HG03095 (cell line): Measurements from ENCODE around the gene DPP6.

Experiments
- ATAC-seq: cut with Tn5 transposase; IDR thresholded peaks from one replicate; pipeline ENCODE4 v1.9.1; 2021; ENCODE audit warnings: moderate library complexity; ENCODE audit not compliant: unreplicated experiment

Gene DPP6

GRCh38 chr7:154217688-154218340 is 165.6 kb downstream of the DPP6 start:
- ATAC-seq: no peak

DNA sequence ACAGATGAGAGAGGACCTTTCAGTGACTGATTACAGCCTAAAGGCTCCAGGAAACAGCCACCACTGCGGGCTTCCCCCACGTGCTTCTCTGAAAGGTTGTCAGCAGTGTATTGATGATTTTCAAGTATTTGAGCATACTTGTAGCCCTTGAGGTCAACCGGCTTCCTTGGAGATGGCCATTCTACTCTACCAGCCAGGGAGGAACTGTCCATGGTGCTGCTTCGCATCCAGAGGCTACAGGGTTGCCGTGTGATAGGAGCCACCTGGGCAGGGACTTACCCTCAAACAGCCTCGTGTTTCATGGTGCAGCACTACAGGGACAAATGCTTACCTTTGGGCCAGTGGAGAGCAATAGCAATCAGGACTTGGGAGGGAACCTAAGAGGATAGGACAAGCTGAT is 179.5 kb downstream of the DPP6 start:
- ATAC-seq: no peak

DNA sequence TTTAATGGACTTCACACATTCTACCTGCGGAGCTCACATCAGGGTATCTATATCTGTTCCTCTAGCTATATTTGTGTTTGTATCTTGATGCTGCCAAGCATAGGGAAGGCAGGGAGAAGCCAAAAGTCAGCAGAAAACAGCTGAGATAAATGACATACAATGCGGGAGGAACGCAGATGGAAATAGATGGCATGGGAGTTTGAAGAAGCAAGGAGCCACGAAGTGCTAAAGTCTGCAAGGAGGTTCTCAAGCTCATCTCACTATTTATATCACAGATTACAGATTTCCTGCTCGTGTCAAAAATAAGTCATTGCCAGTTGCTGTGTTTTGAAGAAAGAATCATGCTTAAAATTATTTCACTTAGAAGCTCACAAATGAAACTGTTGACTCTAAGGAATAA is 180.5 kb downstream of the DPP6 start:
- no peak for ATAC-seq

DNA sequence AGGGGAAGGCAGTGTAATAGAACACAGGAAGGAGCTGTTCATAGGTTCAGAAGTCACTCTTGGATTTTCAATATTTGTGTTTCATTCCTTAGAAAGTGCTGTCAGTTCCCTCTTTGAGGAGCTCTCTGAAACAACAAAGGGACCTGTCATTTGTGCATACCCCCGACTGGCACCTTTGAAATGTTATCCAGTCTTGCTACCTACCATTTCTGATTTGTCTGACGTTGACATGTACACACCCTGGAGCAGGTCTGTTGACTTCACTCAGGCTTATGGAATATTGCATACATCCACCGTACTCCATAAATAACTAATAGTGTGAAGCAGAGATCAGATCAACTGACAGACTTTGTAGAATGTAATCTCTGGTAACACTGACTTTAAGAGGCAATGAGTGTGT is 189.8 kb downstream of the DPP6 start:
- no peak for ATAC-seq

DNA sequence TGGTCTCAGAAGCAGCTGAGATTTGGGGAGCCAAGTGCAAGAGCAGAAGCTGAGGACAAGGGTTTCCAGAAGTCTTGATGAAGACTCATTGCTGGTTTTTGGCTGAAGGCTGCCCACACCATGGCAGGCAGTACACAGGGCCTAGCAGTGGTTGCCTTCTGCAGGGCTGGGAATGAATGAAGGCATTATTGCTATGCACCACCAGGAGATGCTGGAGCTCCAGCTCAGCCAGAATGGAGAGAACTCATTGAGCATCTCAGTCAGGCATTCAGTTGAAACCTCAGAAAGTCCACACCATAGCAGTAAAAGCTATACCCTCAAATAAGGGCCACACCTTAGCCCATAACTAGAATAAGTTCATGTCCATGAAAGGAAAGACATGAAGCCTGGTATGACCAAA is 190.5 kb downstream of the DPP6 start:
- no peak for ATAC-seq

DNA sequence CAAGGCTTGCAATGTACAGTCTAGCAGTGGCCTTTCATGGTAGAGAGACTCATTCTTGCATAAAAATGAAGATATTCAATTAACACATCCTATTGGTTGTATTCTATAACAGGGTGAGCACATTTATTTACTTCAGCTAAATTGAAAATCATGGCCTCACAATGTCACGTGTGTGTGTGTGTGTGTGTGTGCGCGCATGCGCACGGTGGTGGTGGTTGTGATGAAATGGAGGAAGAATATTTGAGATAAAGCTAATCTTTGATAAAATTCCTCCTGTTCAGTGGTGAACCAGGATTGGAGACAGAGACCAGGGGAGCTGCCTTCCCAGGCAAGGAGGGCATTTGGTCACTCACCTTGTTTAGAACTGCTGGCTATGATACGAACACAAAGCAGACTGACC is 199.8 kb downstream of the DPP6 start:
- no peak for ATAC-seq

DNA sequence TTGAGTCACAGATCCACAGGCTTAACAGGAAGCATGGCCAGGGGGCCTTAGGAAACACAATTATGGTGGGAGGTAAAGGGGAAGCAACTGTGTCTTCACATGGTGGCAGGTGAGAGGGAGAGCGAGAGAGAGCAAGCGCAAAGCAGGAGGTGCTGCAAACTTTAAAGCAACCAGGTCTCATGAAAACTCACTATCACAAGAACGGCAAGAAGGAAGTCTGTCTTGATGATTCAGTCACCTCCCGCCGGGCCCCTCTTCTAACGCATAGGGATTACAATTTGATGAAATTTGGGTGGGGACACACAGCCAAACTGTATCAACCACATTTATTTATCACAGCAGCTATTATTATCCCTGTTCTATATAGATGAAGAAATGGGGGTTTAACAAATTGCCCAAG is 201.6 kb downstream of the DPP6 start:
- no peak for ATAC-seq

DNA sequence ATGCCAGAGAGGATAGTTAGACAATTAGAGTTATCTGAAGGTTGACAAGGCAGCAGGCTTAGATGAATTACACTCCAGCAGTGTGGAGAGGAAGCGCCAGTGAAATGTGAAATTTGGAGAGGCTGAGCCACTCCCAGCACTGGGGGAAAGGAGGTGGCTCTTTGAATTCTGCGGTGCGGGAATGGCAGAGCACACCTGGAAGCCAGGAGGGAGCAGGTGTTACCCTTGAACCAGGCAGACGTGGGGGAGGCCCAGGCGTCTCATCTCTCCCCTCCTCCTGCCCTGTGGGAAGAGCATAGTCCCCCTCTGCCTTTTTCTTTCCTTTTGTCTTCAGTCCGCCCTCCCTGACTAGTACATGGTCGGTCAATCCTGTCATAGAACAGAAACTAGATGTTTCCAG is 203.1 kb downstream of the DPP6 start:
- ATAC-seq: no peak

DNA sequence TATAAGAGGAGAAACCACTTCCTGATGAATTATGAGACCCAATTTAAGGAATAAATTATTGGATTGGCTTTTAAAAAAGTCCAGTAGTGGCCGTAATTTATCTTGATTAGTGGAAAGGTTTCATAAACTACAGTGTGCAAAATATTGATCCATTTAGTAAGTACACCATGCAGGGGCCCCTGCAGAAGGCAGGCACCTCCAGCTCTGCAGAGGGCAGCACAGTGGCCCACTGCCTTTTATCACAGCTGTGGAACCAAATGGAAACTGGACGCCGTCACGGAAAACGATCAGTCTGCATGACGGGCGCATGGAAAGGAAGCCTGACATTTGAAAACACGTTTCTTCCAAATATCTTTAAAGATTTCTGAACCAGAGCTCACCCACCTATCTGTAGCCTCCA is 204.0 kb downstream of the DPP6 start:
- ATAC-seq: no peak

DNA sequence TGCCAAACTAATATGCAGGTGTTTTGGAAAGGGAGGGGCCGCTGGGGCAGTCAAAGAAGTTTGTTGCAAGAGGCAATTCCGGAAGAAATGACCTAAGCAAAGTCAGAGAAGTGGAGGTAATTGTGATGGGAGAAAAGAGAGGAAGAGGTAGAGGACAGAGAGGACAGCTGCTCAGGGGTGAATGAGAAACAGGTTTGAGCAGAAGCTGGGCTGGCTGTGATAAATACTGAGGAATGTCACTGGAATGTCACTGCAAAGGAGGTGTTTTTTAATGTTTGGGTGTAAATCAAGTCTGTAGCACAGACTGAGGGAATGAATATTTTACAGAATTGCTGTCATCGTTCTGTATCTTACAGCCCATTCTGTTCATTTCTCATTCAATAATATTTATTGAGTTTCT is 207.2 kb downstream of the DPP6 start:
- ATAC-seq: no peak

DNA sequence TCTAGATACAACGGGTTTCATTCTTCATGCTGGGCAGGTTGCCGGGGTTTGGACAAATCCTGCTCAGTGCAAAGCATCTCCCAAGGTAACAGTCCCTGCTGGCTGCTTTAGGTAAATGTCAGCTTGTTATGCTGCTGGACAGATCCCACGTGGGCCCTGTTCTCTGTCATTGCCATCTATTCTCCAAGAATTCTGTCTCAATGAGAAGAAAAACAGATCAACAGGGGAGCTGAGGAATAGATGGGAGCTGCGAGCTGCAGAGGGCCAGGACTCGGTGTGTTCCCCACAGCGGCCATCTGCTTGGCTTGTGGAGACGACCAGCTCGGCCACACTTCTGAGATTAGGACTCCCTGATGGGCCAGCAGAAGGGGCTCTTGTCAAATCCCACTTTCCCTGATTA is 235.2 kb downstream of the DPP6 start:
- ATAC-seq: no peak

- ATAC-seq: no peak
Measured at GRCh38 chr7:154289119-154289518, 236.9 kb downstream of the DPP6 start.

GRCh38 chr7:154296443-154296842 is 244.2 kb downstream of the DPP6 start:
- no peak for ATAC-seq

GRCh38 chr7:154299736-154300135 is 247.5 kb downstream of the DPP6 start:
- no peak for ATAC-seq

DNA sequence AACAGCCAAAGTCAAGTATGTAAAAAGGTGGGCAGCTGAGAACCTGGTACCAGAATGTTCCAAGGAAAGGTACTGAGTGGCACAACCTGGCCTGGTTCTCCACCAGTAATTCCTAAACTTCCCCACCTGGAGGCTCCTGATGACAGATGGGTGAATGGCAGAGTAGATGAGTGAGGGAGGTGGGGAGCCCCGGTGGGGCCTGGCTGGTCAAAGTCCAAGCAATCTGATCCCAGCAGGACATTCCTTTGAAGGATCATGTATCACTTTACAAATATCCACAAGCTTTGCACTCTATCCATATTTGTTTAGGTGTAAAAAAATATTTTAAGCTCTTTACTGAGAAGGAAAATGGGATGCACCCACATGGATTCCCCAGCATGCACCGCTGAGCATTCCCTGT is 250.2 kb downstream of the DPP6 start:
- ATAC-seq: no peak

DNA sequence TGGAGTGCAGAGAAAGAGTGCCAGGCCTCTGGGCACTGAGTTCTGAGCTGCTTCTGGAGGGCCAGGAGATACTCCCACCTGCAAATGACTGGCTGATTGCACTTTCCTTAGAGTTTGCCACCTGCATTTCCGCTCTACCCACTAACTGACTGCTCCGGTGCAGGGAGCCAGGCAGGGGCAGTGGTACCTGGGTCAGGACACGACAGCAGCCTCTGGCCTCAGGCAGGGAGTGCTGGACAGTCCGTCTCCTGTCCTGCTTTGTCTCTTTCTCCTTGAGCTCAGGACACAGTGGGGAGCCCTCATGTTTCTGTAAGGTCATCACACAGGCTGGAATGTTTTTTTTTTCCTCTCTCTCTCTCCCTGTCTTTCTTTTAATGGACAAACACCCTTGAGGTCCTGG is 252.0 kb downstream of the DPP6 start:
- ATAC-seq: no peak

DNA sequence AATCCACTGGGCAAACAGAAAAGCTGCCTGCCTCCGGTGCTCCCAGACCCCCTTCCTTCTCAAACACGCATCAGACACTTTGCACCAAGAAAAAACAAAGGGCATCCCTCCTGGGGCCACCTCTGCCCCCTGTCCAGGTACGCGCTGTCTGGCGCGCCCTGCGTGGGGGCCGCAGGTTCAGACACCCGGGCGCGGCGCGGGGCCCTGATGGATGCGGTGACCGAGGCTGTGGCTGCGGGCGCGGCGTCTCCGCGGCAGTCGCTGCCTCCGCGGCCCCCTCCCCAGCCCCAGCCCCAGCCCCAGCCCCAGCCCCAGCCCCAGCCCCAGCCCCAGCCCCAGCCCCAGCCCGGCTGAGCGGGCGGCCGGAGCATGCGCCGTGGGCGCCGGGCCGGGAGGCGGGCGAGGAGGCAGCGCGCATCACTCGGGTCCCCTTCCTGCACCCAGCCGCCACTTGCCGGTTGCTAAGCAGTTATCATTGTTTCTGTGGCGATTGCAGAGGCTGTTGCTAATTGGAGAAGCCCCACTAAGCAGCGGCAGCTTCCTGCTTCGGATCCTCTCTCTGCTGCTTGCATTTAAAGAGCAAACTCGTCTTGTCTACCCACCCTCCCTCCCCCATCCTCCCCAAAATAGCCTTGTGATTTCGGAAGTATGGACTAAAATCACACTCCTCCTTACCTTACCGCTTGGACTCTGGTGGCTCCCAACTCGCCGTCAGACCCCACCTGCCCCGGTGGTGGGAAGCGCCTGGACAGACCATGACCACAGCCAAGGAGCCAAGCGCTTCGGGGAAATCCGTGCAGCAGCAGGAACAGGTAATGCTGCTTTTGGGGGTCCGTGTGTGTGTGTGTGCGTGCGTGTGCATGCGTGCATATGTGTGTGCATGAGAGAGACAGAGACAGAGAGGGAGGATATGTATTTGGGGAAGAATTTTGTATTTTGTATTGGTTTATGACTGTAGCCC is 252.8 kb downstream of the DPP6 start:
- ATAC-seq: no peak

DNA sequence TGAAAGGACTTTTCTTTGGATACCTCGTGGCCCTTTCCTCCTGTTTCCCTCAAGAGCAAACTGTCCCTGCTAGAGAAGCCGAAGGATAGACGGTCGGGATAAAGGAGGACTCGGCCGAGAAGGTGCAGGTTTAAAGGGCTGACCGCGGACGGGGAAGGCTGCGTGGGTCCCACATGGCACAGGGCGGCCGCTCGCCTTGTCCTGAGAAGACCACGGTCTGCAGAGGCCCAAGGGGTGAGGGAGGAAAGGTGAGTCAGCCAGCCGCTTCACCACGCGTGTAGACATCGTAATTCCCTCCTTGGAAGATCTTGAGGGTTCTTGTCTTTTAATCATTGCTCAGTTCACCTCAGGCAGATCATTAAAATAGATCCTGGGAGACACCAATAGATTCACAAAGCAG is 253.8 kb downstream of the DPP6 start:
- ATAC-seq: no peak

DNA sequence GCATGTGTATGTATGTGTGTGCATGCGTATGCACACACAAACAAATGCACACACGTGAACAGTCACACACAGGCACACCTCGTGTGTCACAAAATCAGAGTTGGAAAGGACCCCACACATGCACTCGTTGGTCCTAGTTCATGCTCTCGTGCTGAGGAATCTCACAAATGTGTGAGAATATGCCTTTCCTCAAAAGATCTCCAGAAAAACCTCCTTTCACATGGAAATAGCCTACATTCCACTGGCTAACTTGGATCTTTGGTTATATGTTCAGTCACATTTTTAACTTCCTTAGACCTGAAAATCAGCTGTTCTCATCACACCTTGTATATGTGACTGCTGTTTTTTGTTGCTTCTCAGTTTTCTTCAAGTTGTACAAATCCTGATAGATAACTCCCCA is 256.7 kb downstream of the DPP6 start:
- no peak for ATAC-seq

- no peak for ATAC-seq
Measured at GRCh38 chr7:154310114-154310513, 257.9 kb downstream of the DPP6 start.

DNA sequence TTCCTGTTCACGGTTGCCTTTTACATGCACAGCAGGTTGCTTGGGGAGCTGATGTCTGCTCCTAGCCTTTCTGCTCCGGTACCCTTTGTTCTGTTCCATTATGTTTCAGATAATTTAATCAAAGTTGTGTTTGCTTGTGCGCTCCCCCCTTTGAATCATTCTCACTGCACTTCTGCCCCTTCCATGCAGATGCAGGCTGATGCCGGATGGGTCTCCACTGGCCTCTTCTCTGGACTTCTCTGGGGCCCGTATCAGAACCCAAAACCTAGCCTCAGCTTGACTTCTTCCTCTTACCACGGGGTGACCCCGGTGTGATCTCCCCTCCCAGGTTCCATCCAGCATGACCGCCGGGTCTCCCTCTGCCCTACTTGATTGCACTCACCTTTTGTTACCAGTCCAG is 272.0 kb downstream of the DPP6 start:
- no peak for ATAC-seq

GRCh38 chr7:154326421-154326820 is 274.2 kb downstream of the DPP6 start:
- no peak for ATAC-seq
